Measurements from ENCODE around the gene PDLIM1. TPM values are rescaled to one million over a fixed set of nuclear protein-coding genes. Genes with fewer than 3 reads are reported as not detected.
A peak's percentile ranks its signal among the peaks of the same experiment; 100 is the strongest.

The PDLIM1 gene
- total RNA-seq, 1 experiment from 2014 or later, result 67.4 TPM

- peak; percentile 88 for TF ChIP-seq RAD21 (IDR thresholded peaks at IDR 0.05; ENCODE audit: low read depth)
- no peak for TF ChIP-seq CBX3 (IDR thresholded peaks at IDR 0.05; ENCODE audit: low read depth)
- no peak for TF ChIP-seq EZH2 (IDR thresholded peaks at IDR 0.05)
- TF ChIP-seq ELF1 (IDR thresholded peaks at IDR 0.05; ENCODE audit: borderline replicate concordance, low read depth), result no peak
- TF ChIP-seq SIN3A (IDR thresholded peaks at IDR 0.05; ENCODE audit: low read depth), result no peak
- TF ChIP-seq POLR2A (IDR thresholded peaks at IDR 0.05; ENCODE audit: borderline replicate concordance, extremely low read depth, insufficient read depth, insufficient read length), result no peak
- TF ChIP-seq CTCF (IDR thresholded peaks at IDR 0.05 in 2 of 3, conservative IDR thresholded peaks at IDR 0.05 in 1 of 3; ENCODE audit: borderline replicate concordance in 1 of 3, insufficient read depth in 1 of 3, low read depth in 2 of 3, low read length in 2 of 3), result peak; percentile 78 to 84 (median 82)
- ChIA-PET POLR2A (no interaction called here), CTCF (interaction anchor here (0.7 to 3.2 kb wide), 17 partner anchors 10 to 618 kb away, joined by 3 to 78 read pairs (median 4); no protein-coding TSS in a partner anchor), RAD21 (ENCODE audit: low non-redundant PET in 1 of 2, low total read pairs in 2 of 2, uncharacterized antibody in 2 of 2, unreplicated experiment in 2 of 2) (interaction anchor here (0.9 to 2.0 kb wide), 3 partner anchors 116 to 127 kb away, joined by 3 to 11 read pairs (median 4); no protein-coding TSS in a partner anchor)
- Histone ChIP-seq H4K20me1 (ENCODE audit: insufficient read depth) (no peaks in the 10 kb centered on the region), H3K27me3 (ENCODE audit: insufficient read depth, low read length) (no peaks in the 10 kb centered on the region), H3K9me3 (ENCODE audit: control insufficient read depth in 1 of 2, insufficient read depth in 1 of 2, low read depth in 1 of 2, low read length in 2 of 2) (no peaks in the 10 kb centered on the region), H3K4me3 (replicated peaks in 1 of 2; ENCODE audit: low read depth in 1 of 2, low read length in 2 of 2) (no peak overlapping the region), H2AFZ (ENCODE audit: low read depth, low read length, poor library complexity, severe bottlenecking) (no peak overlapping the region), H3K36me3 (ENCODE audit: control insufficient read depth in 1 of 2, insufficient read depth in 2 of 2, low read length in 2 of 2) (0 out of 4 replicates have a peak, but pooled peaks cover 5 to 6% of the 10 kb centered on the region in 2 experiments), H3K4me1 (ENCODE audit: control insufficient read depth in 1 of 2, insufficient read depth in 2 of 2, low read length in 2 of 2) (peaks cover 0 to 15% of the 10 kb centered on the region in 2 experiments; a peak in 1 of 4 replicates), H3K9me2 (ENCODE audit: insufficient read depth) (no peaks in the 10 kb centered on the region), H3K27ac (ENCODE audit: low read depth, low read length) (no peak overlapping the region), H3K4me2 (ENCODE audit: low read length) (no peak overlapping the region), H3K79me2 (ENCODE audit: insufficient read depth, low read length) (no peaks in the 10 kb centered on the region), H3K9ac (ENCODE audit: low read length) (no peak overlapping the region)
- peak; percentile 79 for ATAC-seq
- intact Hi-C loops (cut with micrococcal nuclease), result loop anchor here (1.0 to 2.0 kb wide), 2 partner anchors 117 to 354 kb away; no protein-coding TSS in a partner anchor
- DNase-seq (ENCODE audit: low read depth, low spot score), result peak; percentile 65
- no TSS peak for BruUV-seq (replicated peaks)
Measured at GRCh38 chr10:95246582-95247051, 44.2 kb downstream of the PDLIM1 start.

Measured in HCT116 (cell line).